Activated T-helper 1 cell treated with anti-CD3 and anti-CD28 coated beads, Interleukin-12 subunit alpha, Interleukin-12 subunit beta, Interleukin-2, Interleukin-4 antibody, amounts not matched to agents 30 ng/mL and 10 ng/mL and 1 ng/mL, durations not matched to agents 14 hours and 24 hours and 36 hours (primary cell): Measurements from ENCODE around the gene GATAD2B. TPM values are rescaled to one million over a fixed set of nuclear protein-coding genes. Genes with fewer than 3 reads are reported as not detected.
"Not testable (repeated sequence)": the region's sequence is repeated elsewhere in the genome, so short reads cannot be mapped to it uniquely, and the experiment has no call there.

Experiments
- DNase-seq: peaks from one replicate; pipeline ENCODE4 v3.0.0; 2021; ENCODE audit warnings: low spot score
- H3K27ac Mint-ChIP-seq: one replicate; pipeline ENCODE4 v1.8.0; 2021; ENCODE audit warnings: mild to moderate bottlenecking, mixed read lengths
- H3K27me3 Mint-ChIP-seq: one replicate; pipeline ENCODE4 v1.8.0; 2022; ENCODE audit warnings: mild to moderate bottlenecking, moderate library complexity, mixed read lengths; ENCODE audit not compliant: insufficient read depth
- H3K36me3 Mint-ChIP-seq: one replicate; pipeline ENCODE4 v1.8.0; 2021; ENCODE audit warnings: low read depth, mixed read lengths
- H3K4me1 Mint-ChIP-seq: one replicate; pipeline ENCODE4 v1.8.0; 2021; ENCODE audit warnings: low read depth, mixed read lengths
- H3K4me3 Mint-ChIP-seq: one replicate; pipeline ENCODE4 v1.8.0; 2021; ENCODE audit warnings: mild to moderate bottlenecking, moderate library complexity, mixed read lengths
- H3K9me3 Mint-ChIP-seq: one replicate; pipeline ENCODE4 v1.8.0; 2021; ENCODE audit warnings: mixed read lengths
- intact Hi-C: fragments of 100-400 bp; cut with micrococcal nuclease; formaldehyde crosslinking; loops from one replicate; pipeline ENCODE4 v1.15.1; 2024
- total RNA-seq: library from RNA; stranded (reverse); gene quantifications from 2 replicates; pipeline ENCODE4 v1.2.3, GENCODE V29; 2022

GATAD2B gene
- total RNA-seq, 1 donor from 2014 or later, result 70.4 TPM

DNA sequence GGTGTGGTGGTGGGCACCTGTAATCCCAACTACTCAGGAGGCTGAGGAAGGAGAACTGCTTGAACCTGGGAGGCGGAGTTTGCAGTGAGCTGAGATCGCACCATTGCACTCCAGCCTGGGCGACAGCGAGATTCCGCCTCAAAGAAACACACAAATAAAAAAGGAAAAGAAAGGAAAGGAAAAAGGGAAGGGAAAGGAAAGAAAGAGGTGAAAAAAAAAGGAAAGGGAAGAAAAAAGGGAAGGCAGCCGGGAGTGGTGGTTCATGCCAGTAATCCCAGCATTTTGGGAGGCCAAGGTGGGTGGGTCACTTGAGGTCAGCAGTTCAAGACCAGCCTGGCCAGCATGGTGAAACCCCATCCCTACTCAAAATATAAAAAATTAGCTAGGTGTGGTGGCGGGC, 31.7 kb downstream of the GATAD2B start:
- H3K9me3 Mint-ChIP-seq, DNase-seq, intact Hi-C loops, H3K27me3 Mint-ChIP-seq: not testable (repeated sequence)
- peak overlapping the region; percentile 36 for H3K27ac Mint-ChIP-seq
- peak overlapping the region; percentile 22 for H3K4me3 Mint-ChIP-seq
- H3K36me3 Mint-ChIP-seq, result peaks cover 15% of the 10 kb centered on the region
- H3K4me1 Mint-ChIP-seq, result peaks cover 24% of the 10 kb centered on the region

DNA sequence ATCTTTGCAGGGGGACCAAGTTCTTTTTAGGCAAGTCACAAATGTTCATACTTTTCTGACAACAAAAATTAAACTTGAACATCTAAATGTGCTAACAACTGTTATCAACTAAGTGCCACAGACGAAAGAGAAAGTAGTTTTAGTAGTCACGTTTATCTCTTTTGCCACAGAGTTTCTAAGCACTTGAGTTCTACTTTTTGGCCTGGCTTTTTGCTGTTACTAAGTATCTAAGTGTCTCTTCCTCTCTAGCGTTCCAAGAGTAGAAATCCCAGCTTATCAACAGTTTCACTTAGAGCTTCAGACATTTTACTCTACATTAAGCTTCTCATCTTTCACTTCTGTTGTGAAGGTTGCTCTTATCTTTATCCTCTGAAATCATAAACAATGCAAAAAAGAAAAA, 34.2 kb downstream of the GATAD2B start:
- no peak for DNase-seq
- no peaks in the 10 kb centered on the region for H3K9me3 Mint-ChIP-seq
- intact Hi-C loops, result loop anchor here (2.0 kb wide), 1 partner anchor 34 kb away; the partner anchor contains the start of gene GATAD2B
- H3K36me3 Mint-ChIP-seq, result peaks cover 15% of the 10 kb centered on the region
- H3K4me3 Mint-ChIP-seq, result no peak overlapping the region
- peak overlapping the region; percentile 81 for H3K27ac Mint-ChIP-seq
- peaks cover 22% of the 10 kb centered on the region for H3K4me1 Mint-ChIP-seq
- no peaks in the 10 kb centered on the region for H3K27me3 Mint-ChIP-seq

DNA sequence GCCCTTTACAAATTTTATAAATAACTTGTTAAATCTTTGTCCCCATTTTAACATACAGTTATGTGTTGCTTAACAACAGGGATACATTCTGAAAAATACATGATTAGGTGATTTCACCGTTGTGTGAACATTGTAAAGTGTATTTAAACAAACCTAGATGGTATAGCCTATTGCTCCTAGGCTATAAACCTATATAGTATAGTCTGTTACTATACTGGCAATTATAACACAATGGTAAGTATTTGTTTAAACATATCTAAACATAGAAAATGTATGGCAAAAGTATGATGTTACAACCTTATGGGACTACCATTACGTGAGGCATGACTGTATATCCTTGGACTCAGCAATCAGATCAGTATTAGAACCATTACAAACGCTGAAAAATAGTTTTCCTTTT, 36.6 kb downstream of the GATAD2B start:
- intact Hi-C loops, result no loop called here
- DNase-seq, result no peak
- H3K9me3 Mint-ChIP-seq, result no peaks in the 10 kb centered on the region
- H3K4me1 Mint-ChIP-seq, result peaks cover 22% of the 10 kb centered on the region
- no peak overlapping the region for H3K27ac Mint-ChIP-seq
- H3K36me3 Mint-ChIP-seq, result peaks cover 15% of the 10 kb centered on the region
- H3K4me3 Mint-ChIP-seq, result no peak overlapping the region
- H3K27me3 Mint-ChIP-seq, result no peaks in the 10 kb centered on the region

DNA sequence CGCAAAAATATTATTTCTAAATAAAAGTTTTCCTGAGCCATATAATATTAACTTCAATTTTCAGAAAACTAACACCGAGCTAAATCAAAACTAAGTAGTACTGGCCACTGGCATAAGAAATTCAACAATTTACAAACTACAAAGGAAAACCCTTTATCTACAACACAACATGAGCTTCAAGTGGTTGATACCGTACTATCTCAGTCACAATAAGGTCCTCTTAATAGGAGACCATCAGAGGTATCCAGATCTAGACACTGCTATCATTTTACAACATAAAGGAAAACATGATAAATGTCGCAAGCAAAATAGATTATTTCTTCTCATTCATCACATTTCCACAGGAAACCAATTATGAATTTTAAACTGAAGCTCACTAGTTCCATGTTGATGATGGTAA, 39.5 kb downstream of the GATAD2B start:
- no peak for DNase-seq
- H3K4me1 Mint-ChIP-seq, result peaks cover 7% of the 10 kb centered on the region
- no peak overlapping the region for H3K27ac Mint-ChIP-seq
- intact Hi-C loops, result no loop called here
- no peaks in the 10 kb centered on the region for H3K9me3 Mint-ChIP-seq
- no peaks in the 10 kb centered on the region for H3K27me3 Mint-ChIP-seq
- H3K36me3 Mint-ChIP-seq, result peaks cover 5% of the 10 kb centered on the region
- no peak overlapping the region for H3K4me3 Mint-ChIP-seq

DNA sequence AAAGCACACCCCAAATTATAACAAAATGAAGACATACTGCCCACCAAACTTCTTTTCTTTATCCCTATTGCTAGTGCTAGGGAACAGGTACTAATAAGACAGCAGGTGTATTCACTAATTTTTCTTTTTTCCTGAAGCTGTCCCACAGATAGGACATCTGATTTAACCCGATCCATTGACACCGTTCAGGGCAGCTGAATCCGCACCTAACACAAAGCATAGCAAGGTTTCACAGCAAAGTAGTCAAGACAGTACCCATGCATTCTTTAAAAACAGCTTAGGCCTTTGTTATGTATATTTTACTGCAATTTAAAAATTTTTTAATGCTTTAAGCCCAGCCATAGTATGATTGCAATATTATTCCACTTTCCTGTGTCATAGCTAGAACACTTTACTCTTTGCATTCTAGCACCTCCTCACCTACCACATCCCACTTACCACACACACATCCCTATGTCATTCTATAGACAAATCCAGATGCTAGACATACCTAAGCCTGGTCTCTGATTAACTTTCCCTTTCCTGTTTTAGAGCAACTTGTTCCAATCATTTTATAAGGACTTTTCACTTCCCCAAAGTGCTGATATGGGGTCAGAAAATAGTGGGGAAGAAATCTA, 40.4 kb downstream of the GATAD2B start:
- H3K36me3 Mint-ChIP-seq, result peaks cover 5% of the 10 kb centered on the region
- intact Hi-C loops, result no loop called here
- H3K27me3 Mint-ChIP-seq, result no peaks in the 10 kb centered on the region
- no peaks in the 10 kb centered on the region for H3K4me1 Mint-ChIP-seq
- H3K27ac Mint-ChIP-seq, result no peak overlapping the region
- no peak for DNase-seq
- no peak overlapping the region for H3K4me3 Mint-ChIP-seq
- H3K9me3 Mint-ChIP-seq, result no peaks in the 10 kb centered on the region

DNA sequence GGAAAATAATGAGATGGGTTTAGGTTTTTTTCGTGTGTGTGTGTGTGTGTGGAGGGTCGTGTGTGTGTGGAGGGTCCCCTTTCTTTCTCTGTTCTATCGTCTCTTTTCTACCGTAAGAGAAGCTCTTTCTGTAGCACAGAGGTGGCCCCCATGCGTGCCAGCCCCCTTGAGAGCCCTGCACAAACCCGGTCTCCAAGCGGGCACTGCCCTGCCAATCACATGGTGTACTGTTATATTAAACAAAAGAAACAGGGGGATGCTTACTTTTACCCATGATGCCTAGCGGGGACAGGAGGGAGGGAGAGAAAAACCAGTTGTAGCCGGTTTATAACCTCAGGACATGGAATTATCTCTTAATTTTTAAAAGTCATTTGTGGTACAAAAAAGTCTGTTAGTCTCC, 41.0 kb downstream of the GATAD2B start:
- Mint-ChIP-seq H3K27me3 (no peaks in the 10 kb centered on the region), H3K4me1 (no peaks in the 10 kb centered on the region), H3K4me3 (no peak overlapping the region), H3K9me3 (no peaks in the 10 kb centered on the region), H3K36me3 (peaks cover 2% of the 10 kb centered on the region), H3K27ac (no peak overlapping the region)
- DNase-seq, result no peak
- intact Hi-C loops, result no loop called here

DNA sequence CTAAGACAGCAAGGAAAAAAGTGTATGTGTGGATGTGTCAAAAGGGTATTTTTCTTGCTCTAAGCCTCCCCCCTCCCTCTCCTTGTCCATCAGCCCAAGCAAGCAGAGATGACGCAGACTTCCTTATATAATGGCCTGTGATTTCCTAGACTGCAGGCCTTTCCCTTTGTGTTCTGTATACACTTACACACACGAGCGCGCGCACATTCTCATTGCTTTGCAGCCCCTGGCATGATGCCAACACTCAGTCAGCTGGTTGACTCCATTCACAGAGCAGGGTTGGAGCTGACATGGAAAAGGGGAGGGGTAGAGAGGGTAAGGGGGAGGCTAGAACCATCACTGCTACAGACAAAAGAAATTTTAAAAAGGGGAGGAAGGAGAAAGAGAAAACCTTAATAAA, 41.8 kb downstream of the GATAD2B start:
- intact Hi-C loops, result no loop called here
- Mint-ChIP-seq H3K36me3 (no peaks in the 10 kb centered on the region), H3K4me1 (peaks cover 4% of the 10 kb centered on the region), H3K27ac (no peak overlapping the region), H3K27me3 (no peaks in the 10 kb centered on the region), H3K9me3 (no peaks in the 10 kb centered on the region), H3K4me3 (no peak overlapping the region)
- DNase-seq, result no peak

DNA sequence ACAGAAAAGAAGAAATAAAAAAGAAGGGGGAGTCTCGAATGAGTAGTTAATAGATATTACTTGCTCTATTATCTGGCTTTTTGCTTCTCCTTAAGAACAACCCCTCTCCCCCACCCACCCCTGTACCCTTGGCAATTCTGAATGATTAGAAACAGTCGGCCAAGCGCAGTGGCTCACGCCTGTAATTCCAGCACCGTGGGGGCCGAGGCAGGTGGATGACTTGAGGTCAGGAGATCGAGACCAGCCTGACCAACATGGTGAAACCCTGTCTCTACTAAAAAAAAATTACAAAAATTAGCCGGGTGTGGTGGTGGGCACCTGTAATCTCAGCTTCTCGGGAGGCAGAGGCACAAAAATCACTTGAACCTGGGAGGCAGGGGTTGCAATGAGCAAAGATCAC, 42.7 kb downstream of the GATAD2B start:
- intact Hi-C loops, result no loop called here
- H3K27me3 Mint-ChIP-seq, result no peaks in the 10 kb centered on the region
- DNase-seq, result no peak
- peaks cover 3% of the 10 kb centered on the region for H3K36me3 Mint-ChIP-seq
- peaks cover 12% of the 10 kb centered on the region for H3K4me1 Mint-ChIP-seq
- no peak overlapping the region for H3K4me3 Mint-ChIP-seq
- H3K27ac Mint-ChIP-seq, result no peak overlapping the region
- no peaks in the 10 kb centered on the region for H3K9me3 Mint-ChIP-seq

DNA sequence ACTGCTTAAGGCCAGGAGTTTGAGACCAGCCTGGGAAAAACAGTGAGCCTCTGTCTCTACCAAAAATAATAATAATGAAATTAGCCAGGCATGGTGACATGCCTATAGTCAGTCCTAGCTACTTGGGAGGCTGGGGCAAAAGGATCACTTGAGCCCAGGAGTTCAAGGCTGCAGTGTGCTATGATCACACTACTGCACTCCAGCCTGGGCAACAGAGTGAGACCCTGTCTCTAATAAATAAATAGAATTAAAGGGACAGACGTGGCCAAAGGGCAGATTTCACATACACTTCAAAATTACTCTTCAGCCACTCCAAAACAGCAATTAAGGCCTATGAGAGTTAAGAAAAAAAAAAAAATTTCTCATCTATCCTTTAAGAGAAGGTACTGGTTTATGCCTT, 45.7 kb downstream of the GATAD2B start:
- no peaks in the 10 kb centered on the region for H3K9me3 Mint-ChIP-seq
- H3K4me3 Mint-ChIP-seq, result no peak overlapping the region
- intact Hi-C loops, result no loop called here
- no peak for DNase-seq
- peaks cover 14% of the 10 kb centered on the region for H3K4me1 Mint-ChIP-seq
- no peak overlapping the region for H3K27ac Mint-ChIP-seq
- H3K36me3 Mint-ChIP-seq, result peaks cover 5% of the 10 kb centered on the region
- no peaks in the 10 kb centered on the region for H3K27me3 Mint-ChIP-seq

DNA sequence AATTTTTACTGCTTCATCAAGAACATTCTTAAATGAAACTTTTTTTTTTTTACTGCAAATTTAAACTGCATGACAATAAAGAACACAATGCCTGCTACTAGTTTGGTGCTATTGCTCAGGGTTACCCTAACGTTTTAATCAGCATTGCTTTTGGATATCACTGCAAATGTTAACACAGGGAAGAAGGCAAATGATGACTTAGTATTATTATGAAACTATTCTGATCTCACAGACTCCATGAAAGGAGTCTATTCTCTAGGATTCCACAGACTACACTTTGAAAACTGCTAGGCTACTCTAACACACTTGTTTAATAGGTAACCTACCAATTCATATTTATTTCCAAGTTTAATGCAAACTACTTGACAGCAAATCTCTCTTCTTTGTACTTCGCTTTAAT, 49.8 kb downstream of the GATAD2B start:
- no peak for DNase-seq
- intact Hi-C loops, result no loop called here

DNA sequence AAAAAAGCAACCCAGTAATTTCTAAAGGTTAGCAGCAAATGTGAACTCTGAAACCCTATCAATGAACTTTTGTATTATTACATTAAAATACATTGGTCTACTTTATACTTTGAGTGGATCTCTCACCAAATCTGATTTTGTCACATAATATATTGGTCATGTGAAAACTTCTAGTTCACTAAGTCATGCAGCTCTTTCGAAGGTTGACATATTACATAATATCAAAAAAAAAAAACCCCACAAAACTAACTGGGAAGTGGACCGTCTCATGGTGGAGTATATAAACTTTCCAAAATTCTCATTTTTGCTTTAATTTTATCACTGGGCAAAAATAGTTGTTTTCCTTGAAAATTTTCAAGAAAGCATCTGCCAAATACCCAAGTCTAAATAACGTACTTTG, 50.4 kb downstream of the GATAD2B start:
- no peaks in the 10 kb centered on the region for H3K9me3 Mint-ChIP-seq
- H3K27me3 Mint-ChIP-seq, result no peaks in the 10 kb centered on the region
- peaks cover 15% of the 10 kb centered on the region for H3K4me1 Mint-ChIP-seq
- peaks cover 5% of the 10 kb centered on the region for H3K36me3 Mint-ChIP-seq
- H3K4me3 Mint-ChIP-seq, result no peak overlapping the region
- no peak overlapping the region for H3K27ac Mint-ChIP-seq
- intact Hi-C loops, result no loop called here
- DNase-seq, result no peak

More for the DNA sequence above, 49.8 kb downstream of the GATAD2B start:
- Mint-ChIP-seq H3K4me1 (peaks cover 14% of the 10 kb centered on the region), H3K36me3 (peaks cover 5% of the 10 kb centered on the region), H3K27ac (no peak overlapping the region), H3K27me3 (no peaks in the 10 kb centered on the region), H3K4me3 (no peak overlapping the region), H3K9me3 (no peaks in the 10 kb centered on the region)

DNA sequence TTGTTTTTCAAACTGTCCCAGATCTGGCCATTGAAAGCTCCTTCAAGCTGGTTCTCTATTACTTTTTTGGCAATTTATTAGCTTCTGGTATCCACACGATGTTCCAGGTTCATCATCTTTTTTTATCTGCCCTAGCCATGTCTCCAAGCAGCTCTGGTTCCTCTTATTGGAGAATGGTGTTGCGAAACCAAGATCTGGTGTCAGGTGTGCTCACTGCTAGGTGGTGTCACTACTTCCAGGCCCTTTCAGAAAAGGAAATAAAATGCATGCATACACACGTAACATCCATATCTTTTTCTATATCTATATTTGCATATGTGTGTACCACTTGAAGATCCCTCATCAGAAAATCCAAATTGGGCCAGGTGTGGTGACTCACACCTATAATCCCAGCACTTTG, 53.3 kb downstream of the GATAD2B start:
- no peak overlapping the region for H3K4me3 Mint-ChIP-seq
- no peaks in the 10 kb centered on the region for H3K9me3 Mint-ChIP-seq
- H3K27me3 Mint-ChIP-seq, result no peaks in the 10 kb centered on the region
- H3K36me3 Mint-ChIP-seq, result peaks cover 5% of the 10 kb centered on the region
- peaks cover 13% of the 10 kb centered on the region for H3K4me1 Mint-ChIP-seq
- intact Hi-C loops, result no loop called here
- no peak for DNase-seq
- peak overlapping the region; percentile 29 for H3K27ac Mint-ChIP-seq

DNA sequence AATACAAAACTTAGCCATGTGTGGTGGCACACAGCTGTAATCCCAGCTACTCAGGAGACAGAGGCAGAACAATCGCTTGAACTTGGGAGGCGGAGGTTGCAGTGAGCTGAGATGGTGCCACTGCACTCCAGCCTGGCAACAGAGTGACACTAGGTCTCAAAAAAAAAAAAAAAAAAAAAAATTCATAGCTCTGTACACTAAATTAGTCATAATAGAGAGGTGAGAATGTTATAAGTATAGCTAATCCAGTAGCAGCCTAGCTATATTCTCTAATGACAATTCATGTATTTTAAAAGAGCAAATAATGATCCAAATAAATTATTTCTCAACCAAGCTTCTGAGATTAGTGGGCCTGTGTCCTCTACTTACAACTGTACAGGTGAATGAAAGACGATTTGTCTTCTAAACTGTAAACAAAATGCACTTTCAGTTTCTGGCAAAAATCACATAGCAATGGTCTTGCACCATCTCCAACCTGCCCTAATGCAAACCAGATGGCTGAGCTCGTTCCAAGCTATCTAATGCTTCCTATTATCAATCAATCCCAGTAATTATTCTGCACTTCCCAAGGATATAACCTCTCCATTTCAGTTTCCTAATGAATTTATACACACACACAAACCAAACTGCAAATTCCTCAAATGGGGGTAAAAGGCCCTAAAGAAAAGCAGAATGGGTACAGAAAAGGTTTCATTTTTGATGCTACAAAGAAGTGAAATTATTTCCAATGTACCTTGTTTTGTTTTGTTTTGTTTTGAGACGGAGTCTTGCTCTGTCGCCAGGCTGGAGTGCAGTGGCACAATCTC, 56.5 kb downstream of the GATAD2B start:
- no peaks in the 10 kb centered on the region for H3K27me3 Mint-ChIP-seq
- H3K4me1 Mint-ChIP-seq, result peaks cover 13% of the 10 kb centered on the region
- H3K9me3 Mint-ChIP-seq, result no peaks in the 10 kb centered on the region
- H3K4me3 Mint-ChIP-seq, result no peak overlapping the region
- peaks cover 4% of the 10 kb centered on the region for H3K36me3 Mint-ChIP-seq
- H3K27ac Mint-ChIP-seq, result no peak overlapping the region
- no peak for DNase-seq
- intact Hi-C loops, result no loop called here
